HepG2 (cell line): ENCODE data around the gene PPP2R5D. TPM values are rescaled to one million over a fixed set of nuclear protein-coding genes. Genes with fewer than 3 reads are reported as not detected.
A peak's percentile ranks its signal among the peaks of the same experiment; 100 is the strongest.

Source experiments
- ATAC-seq: fragments of 200-7000 bp; cut with Tn5 transposase; 3 replicates; pipeline ENCODE4 v1.9.1; 2020; ENCODE audit warnings: mild to moderate bottlenecking, moderate library complexity
- BruUV-seq: library from RNA; stranded (reverse); fragments of 400-500 nt; replicated peaks from 2 replicates; lab custom pipeline; 2021; lab: Mats Ljungman, UMichigan
- CTCF ChIA-PET: fragments of 300-600 bp; formaldehyde crosslinking; extraction: SDS; loops from one replicate; lab custom pipeline; 2021; ENCODE audit warnings: low total read pairs, inconsistent platforms, low intra/inter-chr PET ratio; lab: Yijun Ruan, JAX
- POLR2A ChIA-PET: fragments of 350-600 bp; sonication (Branson Sonifier 250); formaldehyde crosslinking; loops from one replicate; lab custom pipeline; 2020; ENCODE audit warnings: antibody characterized with exemption, inconsistent platforms; lab: Yijun Ruan, JAX
- DNase-seq: peaks from one replicate; pipeline ENCODE4 v3.0.0-alpha.2; 2015; ENCODE audit warnings: low spot score
- FAIRE-seq: peaks from 3 replicates; lab custom pipeline; 2011; peaks lifted over from hg19 to GRCh38; lab: Jason Lieb, UNC
- H2AFZ ChIP-seq: one replicate; pipeline ENCODE4 v1.6.1; 2011; ENCODE audit warnings: low read length, inconsistent platforms
- H3K27ac ChIP-seq: fragments of 300-600 bp; 3 replicates; pipeline ENCODE4 v1.8.0; 2011; ENCODE audit warnings: mixed run types, mild to moderate bottlenecking, mixed read lengths, low read length, inconsistent platforms; ENCODE audit not compliant: insufficient read depth; ENCODE audit errors: extremely low read length
- H3K27me3 ChIP-seq, 2 experiments: fragments of 200-600 bp in 1 of 2; 2 replicates in 1 of 2; 3 replicates in 1 of 2; pipeline versions ENCODE4 v1.6.0 to v1.8.0; 2011; ENCODE audit warnings: low read length in 2 of 2, mild to moderate bottlenecking in 2 of 2, moderate library complexity in 2 of 2, inconsistent platforms in 1 of 2; ENCODE audit not compliant: insufficient read depth in 2 of 2, control insufficient read depth in 1 of 2
- H3K36me3 ChIP-seq, 2 experiments: fragments of 200-600 bp in 1 of 2; replicated peaks in 1 of 2; 2 replicates in 1 of 2; 3 replicates in 1 of 2; pipeline versions ENCODE4 v1.5.1 to v1.8.0; 2011; ENCODE audit warnings: low read length in 2 of 2, inconsistent platforms in 1 of 2; ENCODE audit not compliant: insufficient read depth in 2 of 2, control insufficient read depth in 1 of 2
- H3K4me1 ChIP-seq: 2 replicates; pipeline ENCODE4 v1.5.1; 2012; ENCODE audit warnings: low read length, inconsistent platforms; ENCODE audit not compliant: insufficient read depth
- H3K4me2 ChIP-seq: 2 replicates; pipeline ENCODE4 v1.6.0; 2011; ENCODE audit warnings: low read depth, low read length, inconsistent platforms
- H3K4me3 ChIP-seq, 3 experiments: fragments of 200-600 bp in 1 of 3; sonication (generic), shearing (Covaris generic) in 1 of 3; replicated peaks in 1 of 3; 2 replicates each; pipeline ENCODE4 v1.5.1; 2011 to 2016; ENCODE audit warnings: low read length in 3 of 3, inconsistent platforms in 2 of 3, low read depth in 2 of 3, mild to moderate bottlenecking in 2 of 3, control low read depth in 1 of 3, mixed read lengths in 1 of 3; ENCODE audit not compliant: insufficient read depth in 1 of 3
- H3K79me2 ChIP-seq: one replicate; pipeline ENCODE4 v1.6.1; 2011; ENCODE audit warnings: low read length, inconsistent platforms; ENCODE audit not compliant: insufficient read depth
- H3K9ac ChIP-seq: 2 replicates; pipeline ENCODE4 v1.6.0; 2011; ENCODE audit warnings: mild to moderate bottlenecking, low read depth, low read length, inconsistent platforms; ENCODE audit not compliant: insufficient read depth
- H3K9me3 ChIP-seq: 2 replicates; pipeline ENCODE4 v1.5.1; 2012; ENCODE audit warnings: mild to moderate bottlenecking, low read length
- H4K20me1 ChIP-seq: 2 replicates; pipeline ENCODE4 v1.6.0; 2011; ENCODE audit warnings: inconsistent platforms, mild to moderate bottlenecking, low read length, moderate library complexity; ENCODE audit not compliant: insufficient read depth
- BORCS8-MEF2B ChIP-seq: sonication (generic); formaldehyde crosslinking; IDR thresholded peaks from 2 replicates; pipeline ENCODE4 v1.8.0; 2022; ENCODE audit warnings: mild to moderate bottlenecking, missing genetic modification reagents
- CC2D1A ChIP-seq: sonication (generic); formaldehyde crosslinking; IDR thresholded peaks from 2 replicates; pipeline ENCODE4 v1.8.1; 2023; ENCODE audit warnings: mild to moderate bottlenecking, missing genetic modification reagents
- CHD2 ChIP-seq: IDR thresholded peaks from 2 replicates; pipeline ENCODE4 v1.6.1; 2011; ENCODE audit warnings: low read depth, low read length, improper control_type of control experiment
- FOSL1 ChIP-seq: sonication (generic); formaldehyde crosslinking; IDR thresholded peaks from 2 replicates; pipeline ENCODE4 v1.9.0; 2021; ENCODE audit warnings: missing genetic modification reagents, borderline replicate concordance
- IRF1 ChIP-seq: sonication (generic); formaldehyde crosslinking; IDR thresholded peaks from 2 replicates; pipeline ENCODE4 v1.4.0; 2020; ENCODE audit warnings: low read depth, mild to moderate bottlenecking, missing genetic modification reagents
- NFE2L1 ChIP-seq: sonication (generic); formaldehyde crosslinking; IDR thresholded peaks from 2 replicates; pipeline ENCODE4 v1.4.0; 2020; ENCODE audit warnings: missing genetic modification reagents, mild to moderate bottlenecking, borderline replicate concordance
- SP2 ChIP-seq: sonication (generic); formaldehyde crosslinking; IDR thresholded peaks from 2 replicates; pipeline ENCODE4 v1.5.1; 2020; ENCODE audit warnings: mild to moderate bottlenecking, missing genetic modification reagents
- TEAD2 ChIP-seq: sonication (generic); formaldehyde crosslinking; IDR thresholded peaks from 2 replicates; pipeline ENCODE4 v1.9.0; 2021; ENCODE audit warnings: missing genetic modification reagents
- ZNF230 ChIP-seq: sonication (generic); formaldehyde crosslinking; IDR thresholded peaks from 2 replicates; pipeline ENCODE4 v1.4.0; 2020; ENCODE audit warnings: mild to moderate bottlenecking, missing genetic modification reagents
- ZNF3 ChIP-seq: IDR thresholded peaks from 2 replicates; pipeline ENCODE4 v1.7.0; 2017; ENCODE audit warnings: inconsistent platforms
- ZNF333 ChIP-seq: sonication (generic); formaldehyde crosslinking; IDR thresholded peaks from 2 replicates; pipeline ENCODE4 v1.4.0; 2020; ENCODE audit warnings: mild to moderate bottlenecking, missing genetic modification reagents, borderline replicate concordance
- ZNF549 ChIP-seq: sonication (generic); formaldehyde crosslinking; IDR thresholded peaks from 2 replicates; pipeline ENCODE4 v1.5.0; 2020; ENCODE audit warnings: missing genetic modification reagents
- ZNF558 ChIP-seq: sonication (generic); formaldehyde crosslinking; IDR thresholded peaks from 2 replicates; pipeline ENCODE4 v1.9.0; 2022; ENCODE audit warnings: mild to moderate bottlenecking, missing genetic modification reagents, borderline replicate concordance
- ZNF569 ChIP-seq: sonication (generic); formaldehyde crosslinking; IDR thresholded peaks from 2 replicates; pipeline ENCODE4 v1.5.0; 2020; ENCODE audit warnings: mild to moderate bottlenecking, missing genetic modification reagents, moderate library complexity, borderline replicate concordance
- WGBS: methylation state at CpG from one replicate; pipeline ENCODE4 v1.1.6; 2017; ENCODE audit warnings: low lambda C conversion rate; 5-methylcytosine and 5-hydroxymethylcytosine counted together
- in situ Hi-C: cut with HindIII; loops from 2 replicates; pipeline ENCODE4 v1.10.0; 2017; ENCODE audit warnings: low pct_unique_long_range_greater_than_20kb; ENCODE audit not compliant: extremely low pct_ligation_motif_present
- intact Hi-C: fragments of 100-400 bp; cut with micrococcal nuclease; formaldehyde crosslinking; loops from one replicate; pipeline ENCODE4 v1.10.0; 2022; ENCODE audit not compliant: unreplicated experiment
- polyA plus RNA-seq, 8 experiments: library from polyadenylated mRNA; depleted of rRNA in 3 of 8; stranded (reverse) in 7 of 8; unstranded in 1 of 8; fragments of >200 nt; fragmentation: Illumina TruSeq in 4 of 8; extraction: Trizol in 4 of 8; gene quantifications; 2 replicates each; pipeline versions ENCODE4 v1.2.1 to v1.2.3, GENCODE V29; 2011 to 2016; ENCODE audit warnings: low read depth in 4 of 8, missing spikeins in 1 of 8, mixed read lengths in 1 of 8; ENCODE audit not compliant: insufficient read depth in 1 of 8
- total RNA-seq, 5 experiments: library from RNA; depleted of rRNA; stranded (reverse); fragments of >200 nt; fragmentation: Illumina TruSeq; extraction: Trizol; gene quantifications; 2 replicates each; pipeline ENCODE4 v1.2.3, GENCODE V29; 2016; ENCODE audit warnings: low read depth in 1 of 5
- TF ChIP-seq, protein P1 (sequence below): sonication (generic); formaldehyde crosslinking; IDR thresholded peaks from 2 replicates; pipeline ENCODE4 v1.8.0; 2022; ENCODE audit warnings: mild to moderate bottlenecking, missing genetic modification reagents, moderate library complexity
- TF ChIP-seq, protein P2 (sequence below): sonication (generic); formaldehyde crosslinking; IDR thresholded peaks from 2 replicates; pipeline ENCODE4 v1.5.1; 2020; ENCODE audit warnings: missing genetic modification reagents, mild to moderate bottlenecking, borderline replicate concordance
- TF ChIP-seq, protein P3 (sequence below): sonication (generic); formaldehyde crosslinking; IDR thresholded peaks from 2 replicates; pipeline ENCODE4 v1.4.0; 2020; ENCODE audit warnings: missing genetic modification reagents

PPP2R5D gene
- total and polyA plus RNA-seq, 2 of the 13 experiments (the other 11 are each of a cell fraction or from before 2014, with no cell fraction given), result 53.7 to 60.4 TPM

DNA sequence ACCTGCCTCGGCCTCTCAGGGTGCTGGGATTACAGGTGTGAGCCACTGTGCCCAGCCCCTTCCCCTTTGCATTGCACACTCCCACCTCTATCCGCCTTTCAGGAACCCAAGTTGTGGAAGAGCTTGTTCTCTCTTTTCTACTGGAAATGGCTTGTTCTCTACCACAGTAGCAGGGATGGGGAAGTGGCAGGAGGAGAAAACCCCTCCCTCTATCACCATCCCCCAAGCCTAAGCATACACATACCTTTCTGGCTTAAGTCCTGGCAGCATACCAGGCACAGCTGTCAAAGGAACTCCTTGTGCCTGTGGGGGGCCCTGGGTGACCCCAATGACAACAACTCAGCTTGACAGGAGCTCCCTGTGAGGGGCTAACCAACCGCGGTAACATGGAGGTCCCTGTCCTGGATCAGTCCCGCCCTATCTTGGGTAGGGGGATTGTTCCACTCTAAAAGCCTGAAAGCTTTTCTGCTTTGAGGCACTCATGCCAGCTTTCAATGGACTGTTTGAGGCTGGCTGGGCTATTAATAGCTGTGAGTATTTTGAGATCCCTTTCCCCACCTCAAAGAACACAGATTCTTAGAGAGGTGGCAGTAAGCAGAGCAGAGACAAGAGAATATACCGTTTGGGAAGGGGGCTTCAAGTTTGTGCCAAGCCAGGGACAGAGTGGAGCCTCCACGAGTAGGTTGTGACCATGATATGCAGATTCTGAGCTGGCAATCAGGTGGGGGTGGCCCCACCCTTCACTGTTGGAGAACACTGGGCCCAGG, 32.0 kb downstream of the PPP2R5D start:
- Histone ChIP-seq H3K79me2 (peaks cover 34% of the 10 kb centered on the region), H3K4me2 (no peak overlapping the region), H2AFZ (no peak overlapping the region), H3K27me3 (no peaks in the 10 kb centered on the region; a peak in 1 of 5 replicates), H3K4me3 (no peak overlapping the region), H3K27ac (no peak overlapping the region), H4K20me1 (no peaks in the 10 kb centered on the region), H3K9ac (peak overlapping the region; percentile 34; the same call in 1 of the 2 replicates), H3K36me3 (peaks cover 17 to 42% of the 10 kb centered on the region in 2 experiments), H3K4me1 (peaks cover 50% of the 10 kb centered on the region), H3K9me3 (no peaks in the 10 kb centered on the region)
- no TSS peak for BruUV-seq
- TF ChIP-seq CC2D1A (no peak), ZNF549 (CRISPR knock-in tag) (no peak), SP2 (CRISPR knock-in tag) (no peak), BORCS8-MEF2B (CRISPR knock-in tag) (no peak), TEAD2 (CRISPR knock-in tag) (no peak), ZNF333 (CRISPR knock-in tag) (no peak), ZNF230 (CRISPR knock-in tag) (no peak), FOSL1 (no peak), IRF1 (no peak), NFE2L1 (no peak), ZNF569 (CRISPR knock-in tag) (no peak), ZNF3 (CRISPR knock-in tag) (no peak), ZNF558 (no peak), CHD2 (no peak)
- TF ChIP-seq, protein P1, sequence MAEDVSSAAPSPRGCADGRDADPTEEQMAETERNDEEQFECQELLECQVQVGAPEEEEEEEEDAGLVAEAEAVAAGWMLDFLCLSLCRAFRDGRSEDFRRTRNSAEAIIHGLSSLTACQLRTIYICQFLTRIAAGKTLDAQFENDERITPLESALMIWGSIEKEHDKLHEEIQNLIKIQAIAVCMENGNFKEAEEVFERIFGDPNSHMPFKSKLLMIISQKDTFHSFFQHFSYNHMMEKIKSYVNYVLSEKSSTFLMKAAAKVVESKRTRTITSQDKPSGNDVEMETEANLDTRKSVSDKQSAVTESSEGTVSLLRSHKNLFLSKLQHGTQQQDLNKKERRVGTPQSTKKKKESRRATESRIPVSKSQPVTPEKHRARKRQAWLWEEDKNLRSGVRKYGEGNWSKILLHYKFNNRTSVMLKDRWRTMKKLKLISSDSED (CRISPR knock-in tag), result no peak
- TF ChIP-seq, protein P2, sequence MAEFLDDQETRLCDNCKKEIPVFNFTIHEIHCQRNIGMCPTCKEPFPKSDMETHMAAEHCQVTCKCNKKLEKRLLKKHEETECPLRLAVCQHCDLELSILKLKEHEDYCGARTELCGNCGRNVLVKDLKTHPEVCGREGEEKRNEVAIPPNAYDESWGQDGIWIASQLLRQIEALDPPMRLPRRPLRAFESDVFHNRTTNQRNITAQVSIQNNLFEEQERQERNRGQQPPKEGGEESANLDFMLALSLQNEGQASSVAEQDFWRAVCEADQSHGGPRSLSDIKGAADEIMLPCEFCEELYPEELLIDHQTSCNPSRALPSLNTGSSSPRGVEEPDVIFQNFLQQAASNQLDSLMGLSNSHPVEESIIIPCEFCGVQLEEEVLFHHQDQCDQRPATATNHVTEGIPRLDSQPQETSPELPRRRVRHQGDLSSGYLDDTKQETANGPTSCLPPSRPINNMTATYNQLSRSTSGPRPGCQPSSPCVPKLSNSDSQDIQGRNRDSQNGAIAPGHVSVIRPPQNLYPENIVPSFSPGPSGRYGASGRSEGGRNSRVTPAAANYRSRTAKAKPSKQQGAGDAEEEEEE (CRISPR knock-in tag), result no peak
- TF ChIP-seq, protein P3, sequence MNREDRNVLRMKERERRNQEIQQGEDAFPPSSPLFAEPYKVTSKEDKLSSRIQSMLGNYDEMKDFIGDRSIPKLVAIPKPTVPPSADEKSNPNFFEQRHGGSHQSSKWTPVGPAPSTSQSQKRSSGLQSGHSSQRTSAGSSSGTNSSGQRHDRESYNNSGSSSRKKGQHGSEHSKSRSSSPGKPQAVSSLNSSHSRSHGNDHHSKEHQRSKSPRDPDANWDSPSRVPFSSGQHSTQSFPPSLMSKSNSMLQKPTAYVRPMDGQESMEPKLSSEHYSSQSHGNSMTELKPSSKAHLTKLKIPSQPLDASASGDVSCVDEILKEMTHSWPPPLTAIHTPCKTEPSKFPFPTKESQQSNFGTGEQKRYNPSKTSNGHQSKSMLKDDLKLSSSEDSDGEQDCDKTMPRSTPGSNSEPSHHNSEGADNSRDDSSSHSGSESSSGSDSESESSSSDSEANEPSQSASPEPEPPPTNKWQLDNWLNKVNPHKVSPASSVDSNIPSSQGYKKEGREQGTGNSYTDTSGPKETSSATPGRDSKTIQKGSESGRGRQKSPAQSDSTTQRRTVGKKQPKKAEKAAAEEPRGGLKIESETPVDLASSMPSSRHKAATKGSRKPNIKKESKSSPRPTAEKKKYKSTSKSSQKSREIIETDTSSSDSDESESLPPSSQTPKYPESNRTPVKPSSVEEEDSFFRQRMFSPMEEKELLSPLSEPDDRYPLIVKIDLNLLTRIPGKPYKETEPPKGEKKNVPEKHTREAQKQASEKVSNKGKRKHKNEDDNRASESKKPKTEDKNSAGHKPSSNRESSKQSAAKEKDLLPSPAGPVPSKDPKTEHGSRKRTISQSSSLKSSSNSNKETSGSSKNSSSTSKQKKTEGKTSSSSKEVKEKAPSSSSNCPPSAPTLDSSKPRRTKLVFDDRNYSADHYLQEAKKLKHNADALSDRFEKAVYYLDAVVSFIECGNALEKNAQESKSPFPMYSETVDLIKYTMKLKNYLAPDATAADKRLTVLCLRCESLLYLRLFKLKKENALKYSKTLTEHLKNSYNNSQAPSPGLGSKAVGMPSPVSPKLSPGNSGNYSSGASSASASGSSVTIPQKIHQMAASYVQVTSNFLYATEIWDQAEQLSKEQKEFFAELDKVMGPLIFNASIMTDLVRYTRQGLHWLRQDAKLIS (CRISPR knock-in tag), result no peak
- in situ Hi-C loops, result no loop called here
- intact Hi-C loops, result no loop called here
- POLR2A ChIA-PET, result interaction anchor here (1.6 to 5.3 kb wide), 3 partner anchors 32 to 44 kb away, joined by 5 to 76 read pairs (median 45); partner anchors contain the start of genes CUL7, KLC4, MRPL2 and PPP2R5D
- FAIRE-seq, result no peak
- CTCF ChIA-PET, result no interaction called here
- no peak for ATAC-seq
- 91% methylated on average over 7 of the region's 7 CpGs for WGBS
- DNase-seq, result no peak
